HG03575 (cell line): ENCODE results near the gene UPF2.
"Not testable (repeated sequence)": the region's sequence is repeated elsewhere in the genome, so short reads cannot be mapped to it uniquely, and the experiment has no call there.

ENCODE experiments used
- ATAC-seq: cut with Tn5 transposase; IDR thresholded peaks from one replicate; pipeline ENCODE4 v1.9.1; 2021; ENCODE audit not compliant: unreplicated experiment, insufficient number of reproducible peaks, low FRiP score; ENCODE audit errors: extremely low read depth

UPF2 gene

GRCh38 chr10:11893749-11894278 is 148.8 kb downstream of the UPF2 start:
- ATAC-seq: no peak

GRCh38 chr10:11891776-11892486 is 150.7 kb downstream of the UPF2 start:
- no peak for ATAC-seq

DNA sequence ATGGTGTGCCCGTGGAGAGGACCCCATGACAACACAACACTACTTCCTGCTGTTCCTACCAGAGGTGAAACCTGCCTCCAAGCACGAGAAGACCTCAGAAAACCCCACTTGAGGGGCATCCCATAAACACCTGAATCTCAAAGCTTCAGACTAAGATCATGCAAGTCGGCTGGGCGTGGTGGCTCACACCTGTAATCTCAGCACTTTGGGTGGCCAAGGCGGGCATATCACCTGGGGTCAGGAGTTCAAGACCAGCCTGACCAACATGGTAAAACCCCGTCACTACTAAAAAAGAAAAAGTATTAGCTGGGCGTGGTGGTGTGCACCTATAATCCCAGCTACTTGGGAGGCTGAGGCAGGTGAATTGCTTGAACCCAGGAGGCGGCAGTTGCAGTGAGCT is 153.3 kb downstream of the UPF2 start:
- ATAC-seq: not testable (repeated sequence)

GRCh38 chr10:11887381-11888227 is 155.0 kb downstream of the UPF2 start:
- ATAC-seq: no peak

DNA sequence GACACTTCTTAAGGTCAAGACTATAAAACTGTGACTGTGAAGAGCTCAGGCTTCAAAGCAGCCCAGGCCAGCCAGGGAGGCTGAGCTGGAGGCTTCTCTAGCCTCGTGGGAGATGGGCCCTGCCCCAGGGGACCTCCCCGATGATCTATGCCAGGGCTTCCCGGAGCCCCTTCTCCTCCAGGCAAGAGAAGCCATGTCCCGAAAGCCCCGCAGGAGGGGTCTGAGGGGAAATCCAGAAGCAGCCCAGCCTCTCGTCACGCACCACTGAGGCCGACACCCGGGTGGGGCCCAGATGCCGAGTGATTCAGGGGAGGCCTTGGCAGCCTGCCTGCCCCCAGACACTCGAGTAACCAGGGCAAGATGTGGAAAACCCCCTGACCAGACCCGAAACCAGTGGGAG is 155.8 kb downstream of the UPF2 start:
- no peak for ATAC-seq

DNA sequence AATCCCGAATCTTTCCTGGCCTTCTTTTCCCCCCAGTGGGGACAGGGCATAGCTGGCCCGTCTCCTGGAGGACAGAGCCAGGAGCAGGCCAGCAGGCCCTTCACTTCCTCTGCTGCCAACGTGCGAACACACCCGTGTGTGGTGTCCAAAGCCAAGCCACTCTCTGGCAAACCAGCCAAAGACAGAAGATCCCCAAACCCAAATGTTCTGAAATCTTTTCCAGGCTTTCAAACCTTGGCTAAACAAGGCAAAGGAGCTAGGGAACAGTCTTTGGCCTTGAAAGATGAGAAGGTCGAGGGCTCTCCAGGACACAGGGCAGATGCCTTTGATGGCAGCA is 156.5 kb downstream of the UPF2 start:
- ATAC-seq: no peak

- ATAC-seq: no peak
These were observed 157.0 kb downstream of the UPF2 start for GRCh38 chr10:11885437-11886137.

- ATAC-seq: no peak
These were observed 157.7 kb downstream of the UPF2 start for GRCh38 chr10:11884706-11885423.

- ATAC-seq: no peak
These were observed 159.8 kb downstream of the UPF2 start for GRCh38 chr10:11882646-11883375.

- no peak for ATAC-seq
These were observed 160.9 kb downstream of the UPF2 start for GRCh38 chr10:11881477-11882417.

DNA sequence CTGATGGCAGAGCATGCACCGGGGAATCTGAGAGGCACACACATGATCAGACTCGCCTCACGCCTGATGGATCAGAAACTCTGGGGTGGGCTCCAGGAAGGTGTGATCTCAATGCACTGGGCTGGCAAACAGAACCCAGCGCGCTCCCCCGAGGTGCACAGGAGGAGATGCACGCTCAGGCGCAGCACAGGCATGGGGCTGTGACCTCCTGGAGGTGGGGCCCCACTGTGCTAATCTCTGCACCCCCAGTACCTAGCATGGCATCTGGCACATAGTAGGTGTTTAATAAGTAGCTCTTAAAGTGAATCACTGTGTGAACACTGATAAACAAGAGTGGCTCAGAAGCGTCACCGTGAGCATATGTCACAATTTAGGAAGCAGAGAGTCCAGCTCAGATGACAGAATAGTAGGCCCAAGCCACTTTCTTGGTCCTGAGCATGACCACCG is 161.6 kb downstream of the UPF2 start:
- ATAC-seq: no peak

- no peak for ATAC-seq
These were observed 162.2 kb downstream of the UPF2 start for GRCh38 chr10:11880151-11881029.

DNA sequence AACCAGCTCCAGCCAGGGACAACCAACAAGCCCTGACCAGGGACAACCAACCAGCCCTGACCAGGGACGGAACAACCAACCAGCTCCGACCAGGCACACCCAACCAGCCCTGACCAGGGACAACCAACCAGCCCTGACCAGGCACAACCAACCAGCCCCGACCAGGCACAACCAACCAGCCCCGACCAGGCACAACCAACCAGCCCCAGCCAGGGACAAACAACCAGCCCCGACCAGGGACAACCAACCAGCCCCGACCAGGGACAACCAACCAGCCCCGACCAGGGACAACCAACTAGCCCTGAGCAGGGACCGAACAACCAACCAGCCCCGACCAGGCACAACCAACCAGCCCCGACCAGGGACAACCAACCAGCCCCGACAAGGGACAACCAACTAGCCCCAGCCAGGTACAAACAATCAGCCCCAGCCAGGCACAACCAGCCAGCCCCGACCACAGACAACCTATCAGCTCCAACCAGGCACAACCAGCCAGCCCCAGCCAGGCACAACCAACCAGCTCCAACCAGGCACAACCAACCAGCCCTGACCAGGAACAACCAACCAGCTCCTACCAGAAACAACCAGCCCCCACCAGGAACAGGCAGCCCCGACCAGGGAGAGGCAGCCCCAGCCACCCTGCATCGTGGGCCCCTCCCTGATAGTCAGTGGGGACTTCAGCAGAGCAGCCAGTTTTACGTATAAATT is 163.1 kb downstream of the UPF2 start:
- ATAC-seq: no peak

- ATAC-seq: no peak
These were observed 163.8 kb downstream of the UPF2 start for GRCh38 chr10:11878776-11879175.

DNA sequence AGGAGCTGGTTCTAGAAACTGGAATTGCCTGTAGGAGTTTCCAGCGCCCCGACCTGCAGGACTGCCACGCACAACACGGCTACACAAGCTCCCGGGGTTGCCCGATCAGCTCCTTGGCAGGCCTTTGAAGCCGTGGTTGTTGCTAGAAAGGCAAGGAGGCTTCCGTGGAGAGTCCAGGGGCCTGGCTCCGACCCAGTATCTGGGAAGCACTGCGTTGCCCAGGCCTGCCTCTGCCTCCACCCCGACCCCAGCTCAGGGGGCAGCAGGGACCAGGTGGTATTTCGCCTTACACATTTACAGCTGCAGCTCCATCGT is 165.1 kb downstream of the UPF2 start:
- no peak for ATAC-seq
